ENCODE data around the gene TBXAS1. TPM values are rescaled to one million over a fixed set of nuclear protein-coding genes. Genes with fewer than 3 reads are reported as not detected.

TBXAS1 gene
- total RNA-seq, 1 donor from 2014 or later, result 1.3 TPM

DNA sequence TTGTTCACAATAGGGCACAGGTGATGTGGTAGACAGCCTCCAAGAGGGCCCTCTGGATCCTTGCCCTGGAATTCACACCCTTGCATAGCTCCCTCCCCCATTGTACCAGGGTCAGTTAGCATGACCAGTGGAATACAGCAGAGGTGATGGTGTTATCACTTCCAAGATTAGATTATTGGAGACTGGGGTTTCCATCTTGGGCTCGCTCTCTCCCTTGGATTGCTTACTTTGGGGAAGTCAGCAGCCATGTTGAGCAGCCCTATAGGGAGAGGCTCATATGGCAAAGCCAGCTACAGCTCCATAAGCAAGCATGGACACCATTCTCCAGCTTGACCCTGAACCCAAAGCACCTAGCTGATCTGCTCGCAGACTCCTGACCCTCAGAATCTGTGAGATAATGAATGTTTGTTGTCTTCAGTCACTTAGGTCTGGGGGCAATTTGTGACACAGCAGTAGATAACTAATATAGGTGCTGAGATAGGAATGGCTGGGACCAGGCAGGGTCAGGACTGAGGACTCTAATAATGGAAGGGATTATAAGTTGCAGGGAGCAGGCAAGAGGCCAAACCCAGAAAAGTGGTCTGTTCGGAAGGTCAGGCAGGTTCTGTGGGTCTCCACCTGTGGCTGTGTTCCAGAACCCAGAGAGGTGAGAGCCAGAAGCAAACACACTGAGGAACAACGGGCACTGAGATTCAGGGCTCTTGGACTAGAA lies 22.9 kb downstream of the TBXAS1 start:
- no peak for DNase-seq (ENCODE audit: low spot score)
- TF ChIP-seq, protein P1, sequence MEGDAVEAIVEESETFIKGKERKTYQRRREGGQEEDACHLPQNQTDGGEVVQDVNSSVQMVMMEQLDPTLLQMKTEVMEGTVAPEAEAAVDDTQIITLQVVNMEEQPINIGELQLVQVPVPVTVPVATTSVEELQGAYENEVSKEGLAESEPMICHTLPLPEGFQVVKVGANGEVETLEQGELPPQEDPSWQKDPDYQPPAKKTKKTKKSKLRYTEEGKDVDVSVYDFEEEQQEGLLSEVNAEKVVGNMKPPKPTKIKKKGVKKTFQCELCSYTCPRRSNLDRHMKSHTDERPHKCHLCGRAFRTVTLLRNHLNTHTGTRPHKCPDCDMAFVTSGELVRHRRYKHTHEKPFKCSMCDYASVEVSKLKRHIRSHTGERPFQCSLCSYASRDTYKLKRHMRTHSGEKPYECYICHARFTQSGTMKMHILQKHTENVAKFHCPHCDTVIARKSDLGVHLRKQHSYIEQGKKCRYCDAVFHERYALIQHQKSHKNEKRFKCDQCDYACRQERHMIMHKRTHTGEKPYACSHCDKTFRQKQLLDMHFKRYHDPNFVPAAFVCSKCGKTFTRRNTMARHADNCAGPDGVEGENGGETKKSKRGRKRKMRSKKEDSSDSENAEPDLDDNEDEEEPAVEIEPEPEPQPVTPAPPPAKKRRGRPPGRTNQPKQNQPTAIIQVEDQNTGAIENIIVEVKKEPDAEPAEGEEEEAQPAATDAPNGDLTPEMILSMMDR (IDR thresholded peaks at IDR 0.05; ENCODE audit: unreplicated experiment), result no peak

GRCh38 chr7:139852482-139852845 lies 23.4 kb downstream of the TBXAS1 start:
- H3K4me3 Mint-ChIP-seq (ENCODE audit: unreplicated experiment), result no peak overlapping the region
- H3K27ac Mint-ChIP-seq (ENCODE audit: unreplicated experiment), result no peak overlapping the region
- TF ChIP-seq, protein P1 (IDR thresholded peaks at IDR 0.05; ENCODE audit: unreplicated experiment), result no peak
- H3K9me3 Mint-ChIP-seq (ENCODE audit: unreplicated experiment), result no peaks in the 10 kb centered on the region
- no peaks in the 10 kb centered on the region for H3K27me3 Mint-ChIP-seq (ENCODE audit: unreplicated experiment)
- H3K4me1 Mint-ChIP-seq (ENCODE audit: unreplicated experiment), result peaks cover 6% of the 10 kb centered on the region
- H3K36me3 Mint-ChIP-seq (ENCODE audit: low read depth, unreplicated experiment), result no peaks in the 10 kb centered on the region
- DNase-seq (ENCODE audit: low spot score), result no peak

More for the DNA sequence above, 22.9 kb downstream of the TBXAS1 start:
- H3K27ac Mint-ChIP-seq (ENCODE audit: unreplicated experiment), result no peak overlapping the region
- no peak overlapping the region for H3K4me3 Mint-ChIP-seq (ENCODE audit: unreplicated experiment)
- H3K4me1 Mint-ChIP-seq (ENCODE audit: unreplicated experiment), result peaks cover 6% of the 10 kb centered on the region
- no peaks in the 10 kb centered on the region for H3K27me3 Mint-ChIP-seq (ENCODE audit: unreplicated experiment)
- H3K36me3 Mint-ChIP-seq (ENCODE audit: low read depth, unreplicated experiment), result no peaks in the 10 kb centered on the region
- no peaks in the 10 kb centered on the region for H3K9me3 Mint-ChIP-seq (ENCODE audit: unreplicated experiment)

- TF ChIP-seq, protein P1 (IDR thresholded peaks at IDR 0.05; ENCODE audit: unreplicated experiment), result no peak
- Mint-ChIP-seq H3K27ac (ENCODE audit: unreplicated experiment) (no peak overlapping the region), H3K4me3 (ENCODE audit: unreplicated experiment) (no peak overlapping the region), H3K4me1 (ENCODE audit: unreplicated experiment) (peaks cover 6% of the 10 kb centered on the region), H3K27me3 (ENCODE audit: unreplicated experiment) (no peaks in the 10 kb centered on the region), H3K36me3 (ENCODE audit: low read depth, unreplicated experiment) (no peaks in the 10 kb centered on the region), H3K9me3 (ENCODE audit: unreplicated experiment) (no peaks in the 10 kb centered on the region)
- no peak for DNase-seq (ENCODE audit: low spot score)
Observed at GRCh38 chr7:139853506-139854123, 24.6 kb downstream of the TBXAS1 start.

DNA sequence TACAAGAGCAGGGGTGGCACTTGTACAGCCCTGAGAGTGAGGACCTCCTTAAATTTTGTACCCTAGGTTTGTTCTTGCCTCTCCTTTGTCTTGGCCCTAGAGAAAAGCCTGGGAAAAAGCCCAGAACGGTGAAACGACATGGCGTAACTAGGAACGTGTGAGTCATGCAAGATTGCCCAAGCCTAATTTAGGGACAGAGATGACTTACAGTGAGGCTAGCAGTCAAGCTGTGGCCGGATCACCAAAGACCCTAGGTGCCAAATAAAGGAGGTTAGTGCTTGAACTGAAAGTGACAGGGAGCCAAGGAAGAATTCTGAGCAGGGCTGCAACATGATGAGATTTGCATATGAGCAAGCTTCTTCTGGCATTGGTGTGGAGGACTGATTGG lies 25.1 kb downstream of the TBXAS1 start:
- Mint-ChIP-seq H3K36me3 (ENCODE audit: low read depth, unreplicated experiment) (no peaks in the 10 kb centered on the region), H3K4me1 (ENCODE audit: unreplicated experiment) (peaks cover 6% of the 10 kb centered on the region), H3K9me3 (ENCODE audit: unreplicated experiment) (no peaks in the 10 kb centered on the region), H3K27ac (ENCODE audit: unreplicated experiment) (no peak overlapping the region), H3K27me3 (ENCODE audit: unreplicated experiment) (no peaks in the 10 kb centered on the region), H3K4me3 (ENCODE audit: unreplicated experiment) (no peak overlapping the region)
- DNase-seq (ENCODE audit: low spot score), result no peak
- TF ChIP-seq, protein P1 (IDR thresholded peaks at IDR 0.05; ENCODE audit: unreplicated experiment), result no peak

DNA sequence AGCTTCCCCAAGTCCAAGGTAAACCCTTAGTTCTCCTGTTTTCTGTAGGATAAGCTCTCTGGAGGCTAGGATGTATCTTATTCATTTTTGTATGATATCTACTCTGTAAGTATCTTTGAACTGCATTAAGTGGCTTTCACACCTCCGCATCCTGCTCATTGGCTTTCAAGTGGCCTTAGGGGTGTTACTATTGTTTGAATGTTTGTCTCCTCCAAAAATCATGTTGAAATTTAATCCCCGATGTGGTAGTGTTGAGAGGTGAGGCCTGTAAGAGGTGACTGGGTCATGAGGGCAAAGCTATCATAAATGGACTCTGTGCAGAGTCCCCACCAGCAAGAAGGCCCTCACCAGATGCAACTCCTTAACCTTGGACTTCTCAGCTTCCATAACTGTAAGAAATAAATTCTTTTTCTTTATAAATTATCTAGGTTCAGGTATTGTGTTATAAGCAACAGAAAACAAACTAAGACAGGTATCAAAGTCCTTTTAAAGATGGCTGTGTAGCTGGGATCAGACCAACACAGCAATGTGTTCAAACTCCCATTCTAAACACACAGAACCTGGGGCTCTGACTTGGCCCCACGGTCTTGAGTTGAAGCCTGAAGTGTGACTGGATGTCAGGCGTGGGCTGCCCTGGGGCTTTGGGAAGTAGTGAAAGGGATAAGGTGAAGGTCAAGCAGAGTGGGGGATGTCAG lies 25.9 kb downstream of the TBXAS1 start:
- H3K4me1 Mint-ChIP-seq (ENCODE audit: unreplicated experiment), result peaks cover 6% of the 10 kb centered on the region
- no peaks in the 10 kb centered on the region for H3K9me3 Mint-ChIP-seq (ENCODE audit: unreplicated experiment)
- no peak overlapping the region for H3K4me3 Mint-ChIP-seq (ENCODE audit: unreplicated experiment)
- TF ChIP-seq, protein P1 (IDR thresholded peaks at IDR 0.05; ENCODE audit: unreplicated experiment), result no peak
- no peak for DNase-seq (ENCODE audit: low spot score)
- no peaks in the 10 kb centered on the region for H3K36me3 Mint-ChIP-seq (ENCODE audit: low read depth, unreplicated experiment)
- H3K27ac Mint-ChIP-seq (ENCODE audit: unreplicated experiment), result no peak overlapping the region
- no peaks in the 10 kb centered on the region for H3K27me3 Mint-ChIP-seq (ENCODE audit: unreplicated experiment)
